Mucosa of rectum (tissue), 2 donors: ENCODE measurements around the gene NUP188.
"Not testable (repeated sequence)": the region's sequence is repeated elsewhere in the genome, so short reads cannot be mapped to it uniquely, and the experiment has no call there.

ENCODE experiments used
- H3K27ac ChIP-seq, 2 donors: one replicate each; pipeline ENCODE4 v1.7.0; 2013; ENCODE audit warnings: inconsistent platforms in 2 of 2, low read depth in 2 of 2, low read length in 2 of 2
- H3K27me3 ChIP-seq, 2 donors: one replicate each; pipeline ENCODE4 v1.7.0; 2013; ENCODE audit warnings: low read length in 2 of 2; ENCODE audit not compliant: control insufficient read depth in 2 of 2, insufficient read depth in 2 of 2
- H3K36me3 ChIP-seq, 2 donors: one replicate each; pipeline ENCODE4 v1.7.0; 2013; ENCODE audit warnings: low read length in 2 of 2; ENCODE audit not compliant: control insufficient read depth in 2 of 2, insufficient read depth in 2 of 2
- H3K4me1 ChIP-seq, 2 donors: one replicate each; pipeline ENCODE4 v1.7.0; 2013; ENCODE audit warnings: low read length in 2 of 2, mild to moderate bottlenecking in 1 of 2; ENCODE audit not compliant: control insufficient read depth in 2 of 2, insufficient read depth in 2 of 2
- H3K4me3 ChIP-seq, 2 donors: one replicate each; pipeline ENCODE4 v1.7.0; 2013; ENCODE audit warnings: low read length in 2 of 2
- H3K9ac ChIP-seq, 2 donors: one replicate each; pipeline ENCODE4 v1.7.0; 2013; ENCODE audit warnings: low read length in 2 of 2, low read depth in 1 of 2, mild to moderate bottlenecking in 1 of 2
- H3K9me3 ChIP-seq, 2 donors: one replicate each; pipeline ENCODE4 v1.7.0; 2013; ENCODE audit warnings: low read length in 2 of 2; ENCODE audit not compliant: control insufficient read depth in 2 of 2
- donor health status: healthy.
- donor health status: Normal muscosa, but diverticular disease.

NUP188 gene

GRCh38 chr9:128944966-128945365, 2.5 kb upstream of the NUP188 start:
- H3K9ac ChIP-seq, H3K4me3 ChIP-seq, H3K27ac ChIP-seq, H3K9me3 ChIP-seq, H3K36me3 ChIP-seq, H3K27me3 ChIP-seq: not testable (repeated sequence)
- H3K4me1 ChIP-seq: peaks cover 8 to 12% of the 10 kb centered on the region in 2 donors

DNA sequence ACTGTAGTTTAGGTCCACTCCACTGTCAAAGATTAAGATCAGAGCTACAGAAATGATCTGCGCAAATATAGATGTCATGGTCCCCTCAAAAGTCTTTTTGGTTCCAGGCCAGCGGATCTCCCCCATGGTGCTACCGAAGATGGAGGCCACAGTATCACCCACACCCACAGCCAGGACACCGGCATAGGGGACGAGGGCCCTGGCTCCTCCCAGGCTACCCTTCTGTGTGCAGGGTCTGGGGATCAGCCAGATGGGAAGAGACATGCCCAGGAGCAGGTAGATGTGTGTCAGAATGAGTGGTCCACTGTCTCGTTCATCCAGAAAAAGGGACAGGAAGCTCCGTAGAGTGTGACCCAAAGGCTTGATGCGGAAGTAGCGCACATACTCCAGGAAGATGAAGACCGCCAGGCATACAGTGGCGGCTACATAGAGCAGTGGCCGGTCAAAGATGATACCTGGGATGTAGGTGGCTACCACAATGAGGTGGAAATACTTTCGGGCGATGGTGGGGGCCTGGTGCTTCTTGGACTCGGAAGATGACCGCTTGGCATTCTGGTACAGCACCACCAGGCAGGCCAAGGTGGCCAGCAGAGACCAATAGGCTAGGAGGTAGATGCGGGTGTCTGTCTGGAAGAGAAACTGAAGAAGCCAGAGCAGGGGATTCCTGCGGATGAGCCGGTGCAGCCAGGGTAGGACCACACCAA, 1.5 kb upstream of the NUP188 start:
- Histone ChIP-seq H3K4me1 (peaks cover 8 to 12% of the 10 kb centered on the region in 2 donors), H3K27me3 (no peaks in the 10 kb centered on the region), H3K4me3 (peak overlapping the region in 1 of 2 donors; percentile 89), H3K9me3 (no peaks in the 10 kb centered on the region), H3K9ac (no peak overlapping the region), H3K36me3 (peaks cover 3 to 6% of the 10 kb centered on the region in 2 donors), H3K27ac (no peak overlapping the region)

DNA sequence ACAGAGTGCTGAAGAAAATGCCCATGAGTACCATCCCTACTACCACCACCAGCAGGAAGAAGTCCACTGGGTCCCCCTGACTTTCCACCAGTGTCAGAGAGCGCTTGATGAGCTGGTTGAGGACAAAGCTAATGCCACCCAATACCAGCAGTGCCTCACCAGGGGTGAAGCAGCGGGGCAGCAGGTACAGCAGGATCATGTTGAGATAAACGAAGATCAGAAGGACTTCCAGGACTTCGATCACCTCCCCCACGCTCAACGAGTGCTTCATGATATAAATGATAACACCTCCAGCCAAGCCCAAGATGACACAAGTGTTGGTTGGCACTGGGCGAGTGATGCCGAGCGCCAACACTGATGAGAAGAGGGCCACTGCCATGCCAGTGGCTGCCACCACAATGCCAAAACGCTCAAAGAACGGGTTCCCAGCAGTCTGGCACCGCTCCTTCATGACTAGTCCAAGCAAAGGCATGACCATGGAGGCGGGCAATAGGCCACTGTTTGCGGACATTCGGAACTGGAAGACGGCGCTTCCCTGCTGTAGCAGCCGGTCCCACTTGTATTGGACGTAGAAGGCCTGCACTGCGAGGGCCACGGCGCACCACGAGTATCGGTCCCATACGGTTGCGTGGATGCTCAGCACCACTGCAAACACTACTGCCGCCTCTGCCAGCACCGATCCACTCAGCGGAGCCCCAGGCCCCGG, 775 bp upstream of the NUP188 start:
- peaks cover 3 to 6% of the 10 kb centered on the region in 2 donors for H3K36me3 ChIP-seq
- H3K9ac ChIP-seq: peak overlapping the region; percentile 87 to 91
- peak overlapping the region; percentile 89 to 98 for H3K4me3 ChIP-seq
- H3K9me3 ChIP-seq: no peaks in the 10 kb centered on the region
- H3K27ac ChIP-seq: peak overlapping the region; percentile 87 to 92
- peaks cover 8 to 12% of the 10 kb centered on the region in 2 donors for H3K4me1 ChIP-seq
- H3K27me3 ChIP-seq: no peaks in the 10 kb centered on the region

DNA sequence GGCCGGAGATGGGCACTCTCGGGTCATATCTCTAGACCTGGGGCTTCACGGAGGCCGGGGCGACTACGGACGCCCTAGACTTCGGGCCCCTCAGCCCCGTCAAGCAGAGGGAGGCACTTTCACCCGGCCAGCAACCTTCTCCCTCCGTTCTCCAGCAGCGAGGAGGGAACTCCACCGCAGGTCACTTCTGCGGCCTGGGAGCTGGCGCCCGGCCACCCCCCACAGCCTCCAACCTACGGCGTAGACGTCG, 297 bp upstream of the NUP188 start:
- peaks cover 8 to 12% of the 10 kb centered on the region in 2 donors for H3K4me1 ChIP-seq

DNA sequence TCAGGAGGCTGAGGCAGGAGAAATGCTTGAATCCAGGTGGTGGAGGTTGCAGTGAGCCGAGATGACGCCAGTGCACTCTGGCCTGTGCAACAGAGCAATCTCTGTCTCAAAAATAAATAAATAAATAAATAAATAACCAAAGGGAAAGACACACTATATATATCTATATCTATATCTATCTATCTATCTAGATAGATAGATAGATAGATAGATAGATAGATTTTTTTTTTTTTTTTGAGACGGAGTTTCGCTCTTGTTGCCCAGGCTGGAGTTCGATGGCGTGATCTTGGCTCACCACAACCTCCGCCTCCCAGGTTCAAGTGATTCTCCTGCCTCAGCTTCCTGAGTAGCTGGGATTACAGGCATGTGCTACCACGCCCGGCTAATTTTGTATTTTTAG, 13.9 kb downstream of the NUP188 start:
- peaks cover 23 to 33% of the 10 kb centered on the region in 2 donors for H3K36me3 ChIP-seq
- H3K4me1 ChIP-seq: not testable (repeated sequence)

More for the DNA sequence above, 297 bp upstream of the NUP188 start:
- Histone ChIP-seq H3K36me3 (peaks cover 3 to 6% of the 10 kb centered on the region in 2 donors), H3K9me3 (no peaks in the 10 kb centered on the region), H3K4me3 (peak overlapping the region; percentile 89 to 98), H3K9ac (peak overlapping the region; percentile 87 to 91), H3K27ac (peak overlapping the region; percentile 87 to 92), H3K27me3 (no peaks in the 10 kb centered on the region)

GRCh38 chr9:128969491-128969890, 22.0 kb downstream of the NUP188 start:
- H3K9me3 ChIP-seq: no peaks in the 10 kb centered on the region
- peaks cover 34 to 49% of the 10 kb centered on the region in 2 donors for H3K36me3 ChIP-seq
- no peaks in the 10 kb centered on the region for H3K4me1 ChIP-seq
- no peak overlapping the region for H3K9ac ChIP-seq
- no peak overlapping the region for H3K4me3 ChIP-seq
- no peak overlapping the region for H3K27ac ChIP-seq
- H3K27me3 ChIP-seq: no peaks in the 10 kb centered on the region

More for the DNA sequence above, 13.9 kb downstream of the NUP188 start:
- not testable (repeated sequence) for H3K27me3 ChIP-seq, H3K9me3 ChIP-seq, H3K9ac ChIP-seq, H3K27ac ChIP-seq, H3K4me3 ChIP-seq

- no peaks in the 10 kb centered on the region for H3K9me3 ChIP-seq
- H3K27ac ChIP-seq: no peak overlapping the region
- no peaks in the 10 kb centered on the region for H3K27me3 ChIP-seq
- no peak overlapping the region for H3K4me3 ChIP-seq
- peaks cover 34 to 60% of the 10 kb centered on the region in 2 donors for H3K36me3 ChIP-seq
- H3K4me1 ChIP-seq: no peaks in the 10 kb centered on the region
- H3K9ac ChIP-seq: no peak overlapping the region
Observed at GRCh38 chr9:128972956-128973355, 25.5 kb downstream of the NUP188 start.

GRCh38 chr9:128979111-128979510, 31.6 kb downstream of the NUP188 start:
- Histone ChIP-seq H3K27ac (no peak overlapping the region), H3K9ac (no peak overlapping the region), H3K9me3 (no peaks in the 10 kb centered on the region), H3K4me1 (no peaks in the 10 kb centered on the region), H3K36me3 (peaks cover 30 to 60% of the 10 kb centered on the region in 2 donors), H3K27me3 (no peaks in the 10 kb centered on the region), H3K4me3 (no peak overlapping the region)

DNA sequence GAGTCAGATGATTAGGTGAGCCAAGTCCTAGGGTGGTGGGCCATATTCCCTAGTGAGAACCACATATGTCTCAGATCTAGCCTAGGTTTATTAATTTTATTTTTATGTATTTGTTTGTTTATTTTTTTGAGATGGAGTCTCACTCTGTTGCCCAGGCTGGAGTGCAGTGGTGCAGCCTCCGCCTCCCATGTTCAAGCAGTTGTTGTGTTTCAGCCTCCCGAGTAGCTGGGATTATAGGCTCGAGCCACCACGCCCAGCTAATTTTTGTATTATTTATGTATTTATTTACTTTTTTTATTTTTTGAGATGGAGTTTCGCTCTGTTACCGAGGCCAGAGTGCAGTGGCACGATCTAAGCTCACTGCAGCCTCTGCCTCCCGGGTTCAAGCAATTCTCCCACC, 36.0 kb downstream of the NUP188 start:
- no peaks in the 10 kb centered on the region for H3K4me1 ChIP-seq
- H3K36me3 ChIP-seq: peaks cover 67 to 78% of the 10 kb centered on the region in 2 donors
- no peak overlapping the region for H3K4me3 ChIP-seq
- H3K27ac ChIP-seq: no peak overlapping the region
- H3K9me3 ChIP-seq: no peaks in the 10 kb centered on the region
- H3K27me3 ChIP-seq: no peaks in the 10 kb centered on the region
- no peak overlapping the region for H3K9ac ChIP-seq

GRCh38 chr9:128986671-128987070, 39.2 kb downstream of the NUP188 start:
- H3K36me3 ChIP-seq: peaks cover 49 to 66% of the 10 kb centered on the region in 2 donors
- H3K4me1 ChIP-seq: no peaks in the 10 kb centered on the region
- H3K27me3 ChIP-seq: no peaks in the 10 kb centered on the region
- H3K27ac ChIP-seq: no peak overlapping the region
- no peaks in the 10 kb centered on the region for H3K9me3 ChIP-seq
- no peak overlapping the region for H3K9ac ChIP-seq
- H3K4me3 ChIP-seq: no peak overlapping the region
